GM12872 (cell line): ENCODE results near the gene IBTK.

Experiments
- TF ChIP-seq, protein P1 (sequence below): IDR thresholded peaks from 3 replicates; pipeline ENCODE4 v1.5.1; 2011; ENCODE audit warnings: low read depth, mild to moderate bottlenecking, low read length, moderate library complexity; ENCODE audit not compliant: insufficient read depth

Gene IBTK

DNA sequence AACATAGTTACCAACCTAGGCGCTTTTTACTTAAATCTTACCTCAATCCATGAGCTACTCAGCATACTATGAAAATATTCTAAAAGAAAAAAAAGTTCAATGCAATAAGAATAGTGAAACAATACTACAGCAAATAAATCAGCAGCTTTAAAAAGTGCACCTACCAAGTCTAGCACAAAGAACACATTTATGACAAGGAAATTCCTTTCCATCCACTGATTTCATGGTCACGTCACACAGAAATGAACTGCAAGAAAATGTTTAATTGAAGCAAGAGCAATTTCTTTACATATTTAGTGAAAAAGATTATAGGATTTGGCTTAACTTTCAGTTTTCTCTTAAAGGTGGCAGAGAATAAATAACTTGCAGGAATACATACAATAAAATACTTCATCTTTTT, 36.2 kb downstream of the IBTK start:
- TF ChIP-seq, protein P1, sequence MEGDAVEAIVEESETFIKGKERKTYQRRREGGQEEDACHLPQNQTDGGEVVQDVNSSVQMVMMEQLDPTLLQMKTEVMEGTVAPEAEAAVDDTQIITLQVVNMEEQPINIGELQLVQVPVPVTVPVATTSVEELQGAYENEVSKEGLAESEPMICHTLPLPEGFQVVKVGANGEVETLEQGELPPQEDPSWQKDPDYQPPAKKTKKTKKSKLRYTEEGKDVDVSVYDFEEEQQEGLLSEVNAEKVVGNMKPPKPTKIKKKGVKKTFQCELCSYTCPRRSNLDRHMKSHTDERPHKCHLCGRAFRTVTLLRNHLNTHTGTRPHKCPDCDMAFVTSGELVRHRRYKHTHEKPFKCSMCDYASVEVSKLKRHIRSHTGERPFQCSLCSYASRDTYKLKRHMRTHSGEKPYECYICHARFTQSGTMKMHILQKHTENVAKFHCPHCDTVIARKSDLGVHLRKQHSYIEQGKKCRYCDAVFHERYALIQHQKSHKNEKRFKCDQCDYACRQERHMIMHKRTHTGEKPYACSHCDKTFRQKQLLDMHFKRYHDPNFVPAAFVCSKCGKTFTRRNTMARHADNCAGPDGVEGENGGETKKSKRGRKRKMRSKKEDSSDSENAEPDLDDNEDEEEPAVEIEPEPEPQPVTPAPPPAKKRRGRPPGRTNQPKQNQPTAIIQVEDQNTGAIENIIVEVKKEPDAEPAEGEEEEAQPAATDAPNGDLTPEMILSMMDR, result no peak

DNA sequence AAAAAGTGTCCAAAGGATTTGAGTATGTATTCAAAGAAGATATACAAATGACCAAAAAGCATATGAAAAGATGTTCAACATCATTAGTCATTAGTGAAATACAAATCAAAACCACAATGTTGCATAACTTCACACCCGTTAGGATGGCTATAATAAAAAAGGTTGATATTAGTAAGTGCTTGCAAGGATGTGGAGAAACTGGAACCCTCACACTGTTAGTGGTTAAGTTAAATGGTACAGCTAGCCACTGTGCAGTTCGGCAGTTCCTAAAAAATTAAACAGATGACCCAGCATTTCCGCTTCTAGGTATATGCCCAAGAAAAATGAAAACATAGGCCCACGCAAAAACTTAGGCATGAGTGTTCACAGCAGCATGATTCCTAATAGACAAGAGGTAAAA, 38.6 kb downstream of the IBTK start:
- TF ChIP-seq, protein P1, result no peak

DNA sequence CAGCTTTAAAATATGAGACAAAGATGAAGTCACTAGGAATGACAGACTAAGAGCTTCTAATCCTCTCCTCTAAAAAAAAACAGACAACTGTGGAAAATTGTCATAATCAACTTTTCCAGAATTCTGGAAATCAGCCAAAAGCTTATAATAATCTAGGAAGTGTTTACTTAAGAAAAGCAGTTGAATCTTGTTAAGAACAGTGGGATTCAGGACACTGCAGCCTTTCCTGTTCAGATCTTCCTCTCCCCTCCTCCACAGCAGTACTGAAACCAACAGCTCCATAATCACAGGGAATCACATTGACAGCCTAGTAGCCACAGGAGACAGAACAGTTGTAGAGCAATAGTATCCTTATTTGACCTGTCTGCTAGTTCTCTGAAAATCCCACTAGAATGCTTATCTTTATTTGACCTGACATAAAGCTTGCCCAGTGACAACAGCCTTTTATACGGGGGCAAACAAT, 41.6 kb downstream of the IBTK start:
- TF ChIP-seq, protein P1, result no peak

DNA sequence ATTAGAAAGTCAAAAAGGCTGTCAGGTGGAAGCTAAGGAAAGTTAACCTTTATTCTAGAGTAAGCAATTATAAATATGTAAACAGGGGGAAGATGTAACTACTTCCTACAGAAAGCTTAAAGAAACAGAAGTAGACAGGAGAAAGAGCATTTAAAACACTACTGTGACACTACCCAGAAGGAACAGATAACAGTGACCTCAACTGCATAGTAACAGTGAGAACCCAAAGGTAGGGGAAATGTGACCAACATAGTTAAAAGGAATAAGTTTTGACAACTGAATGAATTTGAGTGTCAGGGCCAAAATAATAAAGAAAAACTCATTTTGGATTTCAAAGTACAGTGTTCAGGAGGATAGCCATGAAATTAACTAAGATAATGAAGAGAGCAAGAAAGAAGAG, 43.5 kb downstream of the IBTK start:
- TF ChIP-seq, protein P1, result no peak

DNA sequence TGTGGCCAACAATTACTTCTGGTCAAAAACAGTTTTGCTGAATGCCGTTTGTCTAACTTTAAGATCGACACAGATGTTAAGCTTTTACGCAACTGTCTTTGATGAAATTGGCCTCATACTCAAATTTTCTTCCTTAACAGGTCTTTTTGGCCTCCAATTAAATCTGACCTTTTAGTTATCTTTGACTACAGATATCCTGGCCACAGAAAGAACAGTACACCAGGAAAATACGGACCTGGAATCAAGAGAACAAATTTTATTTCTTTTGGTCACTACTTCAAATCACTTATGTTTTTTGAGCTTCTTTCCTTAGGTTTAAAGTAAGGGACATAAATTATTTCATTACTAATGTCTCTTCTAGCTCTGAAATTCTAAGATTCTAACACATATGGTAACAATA, 49.8 kb downstream of the IBTK start:
- TF ChIP-seq, protein P1, result no peak

DNA sequence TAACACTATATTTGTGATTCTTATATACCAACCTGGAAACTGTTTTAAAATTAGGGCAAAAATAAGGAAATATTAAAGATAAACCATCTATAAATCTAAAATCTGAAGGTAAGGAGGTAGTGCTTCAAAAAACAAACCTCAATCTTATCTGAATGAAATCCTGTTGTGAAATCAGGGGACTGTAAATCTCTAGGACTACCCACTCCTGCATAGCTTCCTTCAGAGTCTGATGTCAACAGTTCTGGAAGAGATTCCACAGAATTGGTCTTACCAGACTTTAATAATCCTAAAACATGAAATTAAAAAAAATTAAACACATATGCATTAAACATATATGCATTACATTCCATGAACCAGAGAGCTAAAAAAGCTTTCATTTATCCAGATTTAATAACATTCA, 51.4 kb downstream of the IBTK start:
- TF ChIP-seq, protein P1, result no peak

- TF ChIP-seq, protein P1, result no peak
Observed at GRCh38 chr6:82195619-82196018, 51.9 kb downstream of the IBTK start.
